ENCODE results near the gene BMAL1. TPM values are rescaled to one million over a fixed set of nuclear protein-coding genes. Genes with fewer than 3 reads are reported as not detected.

BMAL1 gene
- total and polyA plus RNA-seq, 2 donors (not counting 3 experiments of a cell fraction or from before 2014, with no cell fraction given) = 5.8 to 10.1 TPM

GRCh38 chr11:13262096-13262495 is 15.5 kb upstream of the BMAL1 start:
- peak; percentile 7 for DNase-seq (ENCODE audit: low read depth, low spot score)

GRCh38 chr11:13268791-13269190 is 8.8 kb upstream of the BMAL1 start:
- intact Hi-C loops (cut with micrococcal nuclease) = no loop called here
- H3K36me3 ChIP-seq (ENCODE audit: control insufficient read depth in 2 of 2, extremely low read depth in 1 of 2, insufficient read depth in 2 of 2, low read length in 2 of 2) = no peaks in the 10 kb centered on the region
- H3K27me3 ChIP-seq (ENCODE audit: control insufficient read depth in 2 of 2, insufficient read depth in 2 of 2, low read length in 2 of 2) = peaks cover 19 to 28% of the 10 kb centered on the region in 2 experiments
- no peak overlapping the region for H3K4me3 ChIP-seq (replicated peaks in 1 of 3; ENCODE audit: insufficient read depth in 1 of 3, low read depth in 1 of 3, low read length in 3 of 3)
- DNase-seq (ENCODE audit: low read depth, low spot score) (no peak), FAIRE-seq (no peak)
- no peaks in the 10 kb centered on the region for H3K9me3 ChIP-seq (replicated peaks; ENCODE audit: control insufficient read depth, insufficient read depth, low read length)
- H3K79me2 ChIP-seq (ENCODE audit: control insufficient read depth, insufficient read depth, low read length) = no peaks in the 10 kb centered on the region
- ChIA-PET POLR2A (no interaction called here), CTCF (interaction anchor here (0.9 kb wide), 1 partner anchor 14 kb away, joined by 3 read pairs; no protein-coding TSS in a partner anchor)
- H4K20me1 ChIP-seq (replicated peaks; ENCODE audit: control insufficient read depth, extremely low read depth, insufficient read depth, low read length) = no peaks in the 10 kb centered on the region
- no peak overlapping the region for H3K9ac ChIP-seq (replicated peaks; ENCODE audit: extremely low read depth, insufficient read depth, low read length)
- H3K4me2 ChIP-seq (ENCODE audit: insufficient read depth, low read length) = no peak overlapping the region
- BruUV-seq (replicated peaks) = no TSS peak
- peaks cover under 1% of the 10 kb centered on the region for H3K4me1 ChIP-seq (ENCODE audit: control insufficient read depth, extremely low read depth, insufficient read depth, low read length)
- H3K9me1 ChIP-seq (replicated peaks; ENCODE audit: control insufficient read depth, extremely low read depth, insufficient read depth, low read length) = no peaks in the 10 kb centered on the region
- no peak overlapping the region for H2AFZ ChIP-seq (ENCODE audit: low read depth, low read length)
- dilution Hi-C loops (cut with MboI; ENCODE audit: extremely low pct_ligation_motif_present, low sequenced_read_pairs) = no loop called here
- no peak for TF ChIP-seq MYC (IDR thresholded peaks at IDR 0.05; ENCODE audit: low read depth, low read length)
- H3K27ac ChIP-seq (ENCODE audit: insufficient read depth, low read depth, low read length) = no peak overlapping the region

More at GRCh38 chr11:13262096-13262495, 15.5 kb upstream of the BMAL1 start:
- intact Hi-C loops (cut with micrococcal nuclease) = loop anchor here (5.0 kb wide), 1 partner anchor 155 kb away; no protein-coding TSS in a partner anchor
- no peak for TF ChIP-seq POLR2A (IDR thresholded peaks at IDR 0.05; ENCODE audit: low read depth, low read length)
- Histone ChIP-seq H4K20me1 (replicated peaks; ENCODE audit: control insufficient read depth, extremely low read depth, insufficient read depth, low read length) (no peaks in the 10 kb centered on the region), H3K79me2 (ENCODE audit: control insufficient read depth, insufficient read depth, low read length) (no peaks in the 10 kb centered on the region), H3K4me3 (replicated peaks in 1 of 3; ENCODE audit: insufficient read depth in 1 of 3, low read depth in 1 of 3, low read length in 3 of 3) (peak overlapping the region in 1 of 3 experiments; percentile 13), H3K27me3 (ENCODE audit: control insufficient read depth in 2 of 2, insufficient read depth in 2 of 2, low read length in 2 of 2) (no peaks in the 10 kb centered on the region), H2AFZ (ENCODE audit: low read depth, low read length) (no peak overlapping the region), H3K9me1 (replicated peaks; ENCODE audit: control insufficient read depth, extremely low read depth, insufficient read depth, low read length) (no peaks in the 10 kb centered on the region), H3K9me3 (replicated peaks; ENCODE audit: control insufficient read depth, insufficient read depth, low read length) (no peaks in the 10 kb centered on the region), H3K27ac (ENCODE audit: insufficient read depth, low read depth, low read length) (peak overlapping the region; percentile 82), H3K36me3 (ENCODE audit: control insufficient read depth in 2 of 2, extremely low read depth in 1 of 2, insufficient read depth in 2 of 2, low read length in 2 of 2) (no peaks in the 10 kb centered on the region), H3K4me2 (ENCODE audit: insufficient read depth, low read length) (peak overlapping the region; percentile 75), H3K4me1 (ENCODE audit: control insufficient read depth, extremely low read depth, insufficient read depth, low read length) (peaks cover 35% of the 10 kb centered on the region), H3K9ac (replicated peaks; ENCODE audit: extremely low read depth, insufficient read depth, low read length) (peak overlapping the region; percentile 22)
- no peak for FAIRE-seq
- no TSS peak for BruUV-seq (replicated peaks)
- CTCF ChIA-PET = interaction anchor here (1.0 to 3.0 kb wide), 9 partner anchors 11 to 931 kb away, joined by 3 to 15 read pairs (median 4); no protein-coding TSS in a partner anchor
- dilution Hi-C loops (cut with MboI; ENCODE audit: extremely low pct_ligation_motif_present, low sequenced_read_pairs) = no loop called here
- POLR2A ChIA-PET = no interaction called here
